GM12873 (cell line): ENCODE results near the gene TTLL13.

Experiments
- CTCF ChIP-seq: IDR thresholded peaks from 2 replicates; pipeline ENCODE4 v1.5.1; 2012; ENCODE audit warnings: low read depth, mild to moderate bottlenecking, moderate library complexity, low read length, control low read depth; ENCODE audit not compliant: insufficient read depth; ENCODE audit errors: missing control alignments

Gene TTLL13

GRCh38 chr15:90232941-90233386 is 16.4 kb upstream of the TTLL13 start:
- TF ChIP-seq CTCF = peak; percentile 56

GRCh38 chr15:90233387-90234095 is 15.8 kb upstream of the TTLL13 start, which contains the start of gene CIB1:
TSS of gene CIB1 (minus strand) at chr15:90233941. CDS start at chr15:90233885, 56 bp downstream.
- TF ChIP-seq CTCF = no peak

GRCh38 chr15:90234096-90234988 is 15.0 kb upstream of the TTLL13 start, which contains the start of gene GDPGP1:
TSS of gene GDPGP1 (plus strand) at chr15:90234209. CDS start at chr15:90240909, 6,700 bp downstream.
- no peak for TF ChIP-seq CTCF

- no peak for TF ChIP-seq CTCF
Observed at GRCh38 chr15:90239371-90239770, 10.0 kb upstream of the TTLL13 start.

GRCh38 chr15:90240856-90241255 is 8.5 kb upstream of the TTLL13 start:
- TF ChIP-seq CTCF = no peak

GRCh38 chr15:90241343-90242192 is 7.8 kb upstream of the TTLL13 start:
- no peak for TF ChIP-seq CTCF
